ENCODE measurements around the gene RAD54L2. TPM values are rescaled to one million over a fixed set of nuclear protein-coding genes. Genes with fewer than 3 reads are reported as not detected.

Gene RAD54L2
- total and polyA plus RNA-seq, 2 of the 4 experiments (the other 2 are of a cell fraction), result 6.8 to 24.2 TPM

DNA sequence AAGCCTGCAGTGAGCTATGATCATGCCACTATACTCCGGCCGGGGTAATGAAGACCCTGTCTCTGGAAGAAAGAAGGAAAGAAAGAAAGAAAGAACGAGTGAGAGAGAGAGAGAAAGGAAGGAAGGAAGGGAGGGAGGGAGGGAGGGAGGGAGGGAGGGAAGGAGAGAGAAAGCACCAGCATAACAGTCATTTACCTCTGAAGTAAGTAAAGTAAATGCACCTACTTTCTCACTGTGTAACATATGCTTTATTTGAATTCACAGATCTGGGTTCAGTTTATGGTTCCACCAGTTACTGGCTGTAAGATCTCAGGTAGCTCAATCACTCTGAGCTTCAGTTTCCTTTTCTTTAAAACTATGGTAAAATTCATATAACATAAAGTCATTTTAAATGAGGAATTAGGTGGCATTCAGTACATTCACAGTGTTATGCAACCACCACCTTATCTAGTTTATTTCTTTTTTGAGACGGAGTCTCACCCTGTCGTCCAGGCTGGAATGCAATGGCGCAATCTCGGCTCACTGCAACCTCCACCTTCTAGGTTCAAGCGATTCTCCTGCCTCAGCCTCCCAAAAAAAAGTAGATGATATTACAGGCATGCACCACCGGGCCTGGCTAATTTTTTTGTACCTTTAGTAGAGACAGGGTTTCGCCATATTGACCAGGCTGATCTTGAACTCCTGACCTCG is 16.1 kb upstream of the RAD54L2 start:
- no peak overlapping the region for H3K27ac ChIP-seq (ENCODE audit: insufficient read depth, low read length)
- in situ Hi-C loops (cut with MboI; ENCODE audit: low sequenced_read_pairs), result loop anchor here (25.0 kb wide), 1 partner anchor 265 kb away; the partner anchor contains the start of gene IQCF6

More for the DNA sequence above, 16.1 kb upstream of the RAD54L2 start:
- CTCF ChIA-PET, result no interaction called here
- Histone ChIP-seq H2AK9ac (replicated peaks; ENCODE audit: low read depth, low read length, poor library complexity) (no peak overlapping the region), H4K20me1 (ENCODE audit: insufficient read depth, low read length) (no peaks in the 10 kb centered on the region), H3K9me3 (ENCODE audit: control insufficient read depth, insufficient read depth, low read length) (no peaks in the 10 kb centered on the region), H3K79me1 (ENCODE audit: low read depth in 1 of 2, low read length in 2 of 2) (no peaks in the 10 kb centered on the region), H3K23ac (ENCODE audit: low read depth, low read length) (no peak overlapping the region), H4K5ac (ENCODE audit: low read depth, low read length) (no peak overlapping the region), H4K8ac (ENCODE audit: low read depth in 2 of 2, low read length in 2 of 2) (no peak overlapping the region), H2BK5ac (ENCODE audit: low read depth, low read length, poor library complexity, severe bottlenecking) (no peak overlapping the region), H2BK20ac (ENCODE audit: low read depth, low read length) (no peak overlapping the region), H3K4me2 (ENCODE audit: low read depth, low read length) (no peak overlapping the region), H4K91ac (ENCODE audit: insufficient read depth, low read depth, low read length) (no peak overlapping the region), H3K56ac (ENCODE audit: extremely low read depth, insufficient read depth, low read length) (no peak overlapping the region), H3K36me3 (ENCODE audit: control insufficient read depth, insufficient read depth, low read length) (no peaks in the 10 kb centered on the region), H3K9me1 (ENCODE audit: insufficient read depth, low read length) (no peaks in the 10 kb centered on the region), H3K18ac (ENCODE audit: low read depth, low read length) (no peak overlapping the region), H3K4me1 (ENCODE audit: control insufficient read depth, insufficient read depth, low read length) (no peaks in the 10 kb centered on the region), H3K9ac (ENCODE audit: low read depth, low read length) (no peak overlapping the region), H3K4me3 (ENCODE audit: insufficient read depth, low read depth, low read length) (no peak overlapping the region), H3K27me3 (ENCODE audit: control insufficient read depth, insufficient read depth, low read length) (peaks cover 12% of the 10 kb centered on the region), H2AK5ac (ENCODE audit: low read depth, low read length) (no peak overlapping the region), H2BK120ac (ENCODE audit: low read depth, low read length) (no peak overlapping the region), H3K4ac (ENCODE audit: low read depth, low read length) (no peak overlapping the region), H2BK15ac (ENCODE audit: low read depth, low read length) (no peak overlapping the region), H2AFZ (replicated peaks; ENCODE audit: low read length, poor library complexity) (no peak overlapping the region), H3K14ac (replicated peaks; ENCODE audit: low read depth, low read length) (no peak overlapping the region)
- no TSS peak for BruUV-seq (replicated peaks)
- no CpG with 5 or more reads among the region's 11 CpGs for WGBS, 2 experiments (ENCODE audit: extremely low coverage in 2 of 2, insufficient read length in 1 of 2)
- DNase-seq (no peak), ATAC-seq (ENCODE audit: low read depth) (no peak)
- POLR2A ChIA-PET (ENCODE audit: unreplicated experiment), result no interaction called here
- dilution Hi-C loops (cut with HindIII; ENCODE audit: low sequenced_read_pairs, unreplicated experiment), result no loop called here
- intact Hi-C loops (cut with micrococcal nuclease), result no loop called here
- TF ChIP-seq CEBPB (IDR thresholded peaks at IDR 0.05; ENCODE audit: low read depth, low read length) (peak; percentile 32; the same call in 1 of the 2 replicates), MAZ (IDR thresholded peaks at IDR 0.05; ENCODE audit: borderline replicate concordance, low read depth, low read length) (no peak)
